Stomach (tissue), 9 donors: ENCODE data around the gene ZNF615. TPM values are rescaled to one million over a fixed set of nuclear protein-coding genes. Genes with fewer than 3 reads are reported as not detected.
"Not testable (repeated sequence)": the region's sequence is repeated elsewhere in the genome, so short reads cannot be mapped to it uniquely, and the experiment has no call there.

ENCODE experiments used
- DNase-seq, 2 donors: peaks; one replicate each; pipeline versions ENCODE4 v3.0.0 to v3.0.0-alpha.2; 2013 to 2019
- H3K27ac ChIP-seq, 5 donors: fragments of 200-600 bp in 4 of 5; sonication (generic) in 4 of 5; one replicate each; pipeline ENCODE4 v1.5.1; 2013 to 2019; ENCODE audit warnings: mild to moderate bottlenecking in 1 of 5, moderate library complexity in 1 of 5
- H3K27me3 ChIP-seq, 3 donors: fragments of 200-600 bp; sonication (generic); one replicate each; pipeline ENCODE4 v1.5.1; 2017 to 2019; ENCODE audit warnings: mixed run types in 1 of 3
- H3K36me3 ChIP-seq, 4 donors: fragments of 200-600 bp; sonication (generic); 1 replicate in 3 of 4; 2 replicates in 1 of 4; pipeline ENCODE4 v1.5.1; 2016 to 2019
- H3K4me1 ChIP-seq, 4 donors: fragments of 200-600 bp; sonication (generic); one replicate each; pipeline ENCODE4 v1.5.1; 2016 to 2019
- H3K4me3 ChIP-seq, 4 donors: fragments of 200-600 bp; sonication (generic) in 3 of 4; one replicate each; pipeline ENCODE4 v1.5.1; 2016 to 2019; ENCODE audit warnings: mild to moderate bottlenecking in 1 of 4
- H3K9me3 ChIP-seq, 4 donors: fragments of 200-600 bp; sonication (generic); one replicate each; pipeline ENCODE4 v1.5.1; 2016 to 2019
- CTCF ChIP-seq, 7 experiments: fragments of 450-650 bp in 4 of 7; fragments of 200-600 bp in 3 of 7; sonication (generic) in 3 of 7; IDR thresholded peaks; one replicate each; pipeline ENCODE4 v1.5.1; 2016 to 2019; ENCODE audit warnings: antibody characterized with exemption in 7 of 7, control low read depth in 2 of 7, mild to moderate bottlenecking in 1 of 7
- EP300 ChIP-seq: sonication (generic); formaldehyde crosslinking; IDR thresholded peaks from one replicate; pipeline ENCODE4 v1.6.1; 2017; ENCODE audit warnings: antibody characterized with exemption
- POLR2A ChIP-seq, 4 donors: fragments of 450-650 bp; IDR thresholded peaks; one replicate each; pipeline ENCODE4 v1.6.1; 2016; ENCODE audit warnings: antibody characterized with exemption in 4 of 4, control low read depth in 2 of 4, mild to moderate bottlenecking in 1 of 4, moderate library complexity in 1 of 4
- POLR2AphosphoS5 ChIP-seq, 3 donors: sonication (generic); formaldehyde crosslinking; IDR thresholded peaks; one replicate each; pipeline ENCODE4 v1.6.1; 2016; ENCODE audit warnings: antibody characterized with exemption in 3 of 3
- WGBS, 5 donors: extraction: QIAGEN DNeasy Blood & Tissue Kit in 3 of 5; methylation state at CpG; one replicate each; pipeline versions ENCODE4 v1.1.5 to v1.1.7; 2013 to 2018; 5-methylcytosine and 5-hydroxymethylcytosine counted together
- intact Hi-C: fragments of 100-400 bp; cut with DNase I; formaldehyde crosslinking; loops from one replicate; pipeline ENCODE4 v1.15.1; 2023; ENCODE audit warnings: low total_unique reads
- polyA plus RNA-seq, 3 donors: library from polyadenylated mRNA; stranded (reverse); fragments of 200-250 nt; gene quantifications; one replicate each; pipeline ENCODE4 v1.2.3, GENCODE V29; 2013
- total RNA-seq, 5 donors: library from RNA; depleted of rRNA; stranded (reverse); fragments of >200 nt; gene quantifications; one replicate each; pipeline versions ENCODE4 v1.1.0 to v1.2.3, GENCODE V29; 2014 to 2016
- donor health status: healthy with polysubstance abuse.
- donor health status: Bipolar disorder and iron deficiency.
- donor health status: healthy.

The ZNF615 gene
- total and polyA plus RNA-seq, 8 donors: 2.6 to 25.7 (median 5.6) TPM

DNA sequence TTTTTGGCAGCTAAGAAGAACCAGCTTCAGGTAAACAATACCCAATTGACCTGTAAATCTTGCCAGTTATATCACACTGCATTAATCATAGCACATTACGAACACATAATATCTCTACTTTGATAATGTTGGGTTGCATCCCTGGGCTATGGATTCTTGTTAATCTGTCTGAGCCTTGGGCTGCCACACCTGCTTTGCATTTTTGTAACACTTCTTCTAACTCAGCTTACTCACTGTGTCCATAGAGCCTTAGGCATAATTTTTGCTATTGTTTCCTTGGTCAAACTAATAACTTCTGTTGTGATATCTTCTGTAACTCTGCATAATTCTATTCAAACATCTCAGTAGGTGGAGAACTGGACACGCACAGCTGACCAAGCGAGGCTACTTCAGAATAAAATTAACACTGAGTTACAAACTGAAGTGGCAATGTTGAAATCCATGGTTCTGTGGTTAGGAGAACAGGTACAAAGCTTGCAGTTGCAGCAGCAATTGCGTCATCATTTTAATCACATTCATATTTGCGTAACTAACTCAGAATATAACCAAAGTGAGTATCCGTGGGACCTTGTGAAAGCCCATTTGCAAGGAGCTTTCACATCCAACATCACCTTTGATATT lies 27.8 kb downstream of the ZNF615 start:
- intact Hi-C loops: no loop called here
- H3K27ac ChIP-seq: no peak overlapping the region
- WGBS, 5 donors: 94 to 97% (median 94%) methylated on average over 6 of the region's 6 CpGs
- no peaks in the 10 kb centered on the region for H3K27me3 ChIP-seq
- TF ChIP-seq EP300: no peak
- peaks cover 1 to 7% (median 4%) of the 10 kb centered on the region in 4 donors for H3K4me1 ChIP-seq
- H3K4me3 ChIP-seq: no peak overlapping the region
- peaks cover 39 to 100% (median 83%) of the 10 kb centered on the region in 4 donors for H3K9me3 ChIP-seq
- peaks cover 7 to 82% (median 61%) of the 10 kb centered on the region in 4 donors for H3K36me3 ChIP-seq
- DNase-seq: no peak

DNA sequence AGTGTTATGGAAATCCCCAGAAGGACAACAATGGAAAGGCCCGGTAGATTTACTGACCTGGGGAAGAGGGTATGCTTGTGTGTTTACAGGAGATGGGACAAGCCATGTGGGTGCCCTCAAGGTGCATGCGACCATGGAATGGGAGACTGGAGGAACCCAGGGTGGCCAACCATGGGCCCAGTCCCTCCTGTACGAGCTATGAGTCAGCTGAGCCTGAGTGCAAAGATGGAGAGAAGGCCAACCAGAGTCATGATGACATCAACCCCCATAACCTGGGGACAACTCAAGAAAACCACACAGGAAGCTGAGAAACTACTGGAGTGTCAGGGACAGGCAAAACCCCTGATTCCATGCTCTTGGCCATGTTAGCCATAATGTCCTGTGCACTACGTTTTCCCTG lies 29.1 kb downstream of the ZNF615 start:
- TF ChIP-seq EP300 (no peak), CTCF (IDR thresholded peaks at IDR 0.05) (no peak), POLR2AphosphoS5 (IDR thresholded peaks at IDR 0.05) (no peak), POLR2A (IDR thresholded peaks at IDR 0.05) (no peak)
- H3K4me1 ChIP-seq: no peaks in the 10 kb centered on the region
- no peaks in the 10 kb centered on the region for H3K27me3 ChIP-seq
- intact Hi-C loops: no loop called here
- 91 to 98% (median 96%) methylated on average over 4 of the region's 4 CpGs for WGBS, 5 donors
- H3K36me3 ChIP-seq: peaks cover 17 to 94% (median 72%) of the 10 kb centered on the region in 4 donors
- no peak overlapping the region for H3K4me3 ChIP-seq
- H3K9me3 ChIP-seq: peaks cover 52 to 100% (median 90%) of the 10 kb centered on the region in 4 donors
- DNase-seq: no peak
- H3K27ac ChIP-seq: no peak overlapping the region

DNA sequence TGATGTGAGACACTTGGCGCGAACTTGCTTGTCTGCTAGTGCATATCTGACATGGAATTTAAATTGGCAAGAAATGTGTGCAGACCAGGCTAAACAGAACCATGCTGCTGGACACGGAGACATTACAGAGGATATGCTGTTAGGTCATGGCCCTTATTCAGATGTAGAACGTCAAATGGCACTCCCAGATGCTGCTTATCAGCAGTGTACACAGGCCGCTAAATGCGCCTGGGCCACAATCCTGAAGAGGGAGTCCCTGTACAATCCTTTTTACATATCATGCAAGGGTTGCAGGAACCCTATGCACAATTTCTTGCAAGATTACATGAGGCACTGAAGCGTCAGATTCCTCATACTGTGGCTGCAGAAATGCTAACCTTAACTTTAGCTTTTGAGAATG lies 30.7 kb downstream of the ZNF615 start:
- DNase-seq: no peak
- Histone ChIP-seq H3K27ac (no peak overlapping the region), H3K9me3 (peaks cover 67 to 100% (median 93%) of the 10 kb centered on the region in 4 donors), H3K36me3 (peaks cover 31 to 96% (median 79%) of the 10 kb centered on the region in 4 donors), H3K4me1 (no peaks in the 10 kb centered on the region), H3K4me3 (no peak overlapping the region), H3K27me3 (no peaks in the 10 kb centered on the region)
- intact Hi-C loops: no loop called here
- no peak for TF ChIP-seq EP300
- 79 to 88% (median 84%) methylated on average over 7 of the region's 7 CpGs for WGBS, 5 donors

DNA sequence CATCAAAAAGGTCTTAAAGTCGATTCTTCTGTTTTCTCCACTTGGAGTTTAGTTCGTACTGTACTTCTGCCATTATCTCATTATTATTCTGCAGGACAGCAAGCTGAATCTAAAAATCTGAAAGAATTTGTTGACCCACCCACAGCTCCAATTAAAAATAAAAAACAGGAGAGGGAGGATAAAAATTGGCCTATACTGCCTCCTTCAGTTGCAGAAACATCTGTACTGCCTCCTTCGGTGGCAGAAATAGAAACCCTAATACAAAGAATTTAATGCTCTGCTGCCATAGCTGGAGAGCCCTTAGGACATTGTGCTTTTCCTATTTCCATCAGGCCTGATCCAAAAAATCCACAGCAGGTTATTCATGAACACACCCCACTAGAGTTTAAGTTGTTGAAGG lies 31.2 kb downstream of the ZNF615 start:
- Histone ChIP-seq H3K4me3 (no peak overlapping the region), H3K27me3 (no peaks in the 10 kb centered on the region), H3K27ac (no peak overlapping the region), H3K9me3 (peaks cover 72 to 100% (median 96%) of the 10 kb centered on the region in 4 donors), H3K36me3 (peaks cover 35 to 100% (median 84%) of the 10 kb centered on the region in 4 donors), H3K4me1 (no peaks in the 10 kb centered on the region)
- TF ChIP-seq EP300 (no peak), POLR2AphosphoS5 (IDR thresholded peaks at IDR 0.05) (no peak), POLR2A (IDR thresholded peaks at IDR 0.05) (no peak), CTCF (IDR thresholded peaks at IDR 0.05) (no peak)
- intact Hi-C loops: no loop called here
- no peak for DNase-seq
- 90 to 96% (median 95%) methylated on average over 3 of the region's 3 CpGs for WGBS, 5 donors

GRCh38 chr19:51975787-51976186 lies 32.2 kb downstream of the ZNF615 start:
- H3K4me1 ChIP-seq, H3K4me3 ChIP-seq, DNase-seq, H3K27me3 ChIP-seq, intact Hi-C loops, H3K27ac ChIP-seq: not testable (repeated sequence)
- Histone ChIP-seq H3K36me3 (peaks cover 46 to 100% (median 86%) of the 10 kb centered on the region in 4 donors), H3K9me3 (peaks cover 83 to 100% (median 98%) of the 10 kb centered on the region in 4 donors)
- 96 to 98% (median 97%) methylated on average over 14 to 17 of the region's 17 CpGs for WGBS, 5 donors

DNA sequence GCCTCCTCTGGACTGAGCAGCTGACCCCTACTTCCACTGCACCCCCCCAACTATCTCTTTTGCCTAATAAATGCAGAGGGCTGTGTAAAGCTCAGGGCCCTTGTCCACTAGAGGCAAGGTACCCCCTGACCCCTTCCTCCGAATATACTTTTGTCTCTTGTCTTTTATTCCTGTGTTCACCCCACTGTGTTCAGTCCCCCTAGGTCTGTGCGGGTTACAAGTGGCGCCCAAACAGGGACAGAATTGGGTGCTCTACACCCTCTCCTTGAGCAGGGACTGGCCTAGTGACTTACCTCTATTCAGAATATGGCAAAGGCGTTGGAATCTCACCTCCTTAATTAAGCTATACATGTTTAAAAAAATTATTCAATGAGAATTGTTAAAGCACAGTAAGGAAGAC lies 36.4 kb downstream of the ZNF615 start:
- WGBS, 5 donors: 94 to 98% (median 96%) methylated on average over 4 of the region's 4 CpGs
- peak in 1 of 2 donors; percentile 17 for DNase-seq

More for the DNA sequence above, 36.4 kb downstream of the ZNF615 start:
- peaks cover 86 to 100% (median 98%) of the 10 kb centered on the region in 4 donors for H3K9me3 ChIP-seq
- peaks cover 77 to 100% (median 92%) of the 10 kb centered on the region in 4 donors for H3K36me3 ChIP-seq
- intact Hi-C loops: no loop called here
- no peak overlapping the region for H3K27ac ChIP-seq
- H3K4me1 ChIP-seq: no peaks in the 10 kb centered on the region
- H3K4me3 ChIP-seq: no peak overlapping the region
- no peak for TF ChIP-seq POLR2A (IDR thresholded peaks at IDR 0.05)
- no peak for TF ChIP-seq POLR2AphosphoS5 (IDR thresholded peaks at IDR 0.05)
- TF ChIP-seq CTCF (IDR thresholded peaks at IDR 0.05): no peak
- TF ChIP-seq EP300: no peak
- H3K27me3 ChIP-seq: no peaks in the 10 kb centered on the region
